ENCODE measurements around the gene SYT12.

SYT12 gene

DNA sequence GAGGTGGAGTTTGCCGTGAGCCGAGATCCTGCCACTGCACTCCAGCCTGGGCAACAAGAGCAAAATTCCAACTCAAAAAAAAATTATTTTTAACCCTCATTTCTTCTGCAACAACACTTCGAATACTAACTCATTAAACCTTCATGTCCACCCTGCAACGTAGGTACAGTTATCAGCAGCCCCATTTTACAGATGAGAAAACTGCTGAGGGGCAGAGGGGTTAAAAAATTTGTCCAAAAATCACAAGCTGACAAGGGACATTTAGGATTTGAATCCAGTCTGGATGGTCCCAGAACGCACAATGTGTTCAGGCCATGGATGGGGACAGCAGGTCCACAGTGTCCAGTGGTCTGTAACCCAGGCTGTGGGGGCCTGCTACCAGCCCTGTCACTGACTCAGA lies 62.7 kb downstream of the SYT12 start:
- no peaks in the 10 kb centered on the region for H3K4me1 ChIP-seq
- H3K4me3 ChIP-seq (ENCODE audit: low read depth, low read length) = no peak overlapping the region
- TF ChIP-seq, protein P1, sequence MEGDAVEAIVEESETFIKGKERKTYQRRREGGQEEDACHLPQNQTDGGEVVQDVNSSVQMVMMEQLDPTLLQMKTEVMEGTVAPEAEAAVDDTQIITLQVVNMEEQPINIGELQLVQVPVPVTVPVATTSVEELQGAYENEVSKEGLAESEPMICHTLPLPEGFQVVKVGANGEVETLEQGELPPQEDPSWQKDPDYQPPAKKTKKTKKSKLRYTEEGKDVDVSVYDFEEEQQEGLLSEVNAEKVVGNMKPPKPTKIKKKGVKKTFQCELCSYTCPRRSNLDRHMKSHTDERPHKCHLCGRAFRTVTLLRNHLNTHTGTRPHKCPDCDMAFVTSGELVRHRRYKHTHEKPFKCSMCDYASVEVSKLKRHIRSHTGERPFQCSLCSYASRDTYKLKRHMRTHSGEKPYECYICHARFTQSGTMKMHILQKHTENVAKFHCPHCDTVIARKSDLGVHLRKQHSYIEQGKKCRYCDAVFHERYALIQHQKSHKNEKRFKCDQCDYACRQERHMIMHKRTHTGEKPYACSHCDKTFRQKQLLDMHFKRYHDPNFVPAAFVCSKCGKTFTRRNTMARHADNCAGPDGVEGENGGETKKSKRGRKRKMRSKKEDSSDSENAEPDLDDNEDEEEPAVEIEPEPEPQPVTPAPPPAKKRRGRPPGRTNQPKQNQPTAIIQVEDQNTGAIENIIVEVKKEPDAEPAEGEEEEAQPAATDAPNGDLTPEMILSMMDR (IDR thresholded peaks at IDR 0.05; ENCODE audit: low read depth, low read length) = no peak
- H3K27me3 ChIP-seq = no peaks in the 10 kb centered on the region
- no peaks in the 10 kb centered on the region for H3K36me3 ChIP-seq
- no peak for DNase-seq
- H3K9me3 ChIP-seq = no peaks in the 10 kb centered on the region

DNA sequence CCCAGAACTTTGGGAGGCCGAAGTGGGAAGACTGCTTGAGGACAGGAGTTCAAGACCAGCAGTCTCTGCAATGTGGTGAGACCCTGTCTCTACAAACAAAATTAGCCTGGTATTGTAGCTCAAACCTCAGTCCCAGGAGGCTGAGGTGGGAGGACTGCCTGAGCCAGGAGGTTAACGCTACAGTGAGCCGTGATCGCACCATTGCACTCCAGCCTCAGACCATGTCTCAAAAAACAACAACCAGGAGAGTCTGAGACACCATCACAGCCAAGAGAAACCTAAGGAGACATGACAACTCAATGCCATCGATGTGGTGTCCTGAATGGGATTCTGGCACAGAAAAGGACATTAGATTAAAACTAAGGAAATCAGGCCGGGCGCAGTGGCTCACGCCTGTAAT lies 67.8 kb downstream of the SYT12 start:
- Histone ChIP-seq H3K4me1 (no peaks in the 10 kb centered on the region), H3K27me3 (no peaks in the 10 kb centered on the region), H3K9me3 (no peaks in the 10 kb centered on the region), H3K36me3 (no peaks in the 10 kb centered on the region), H3K4me3 (ENCODE audit: low read depth, low read length) (no peak overlapping the region)
- TF ChIP-seq, protein P1 (IDR thresholded peaks at IDR 0.05; ENCODE audit: low read depth, low read length) = no peak
- no peak for DNase-seq

DNA sequence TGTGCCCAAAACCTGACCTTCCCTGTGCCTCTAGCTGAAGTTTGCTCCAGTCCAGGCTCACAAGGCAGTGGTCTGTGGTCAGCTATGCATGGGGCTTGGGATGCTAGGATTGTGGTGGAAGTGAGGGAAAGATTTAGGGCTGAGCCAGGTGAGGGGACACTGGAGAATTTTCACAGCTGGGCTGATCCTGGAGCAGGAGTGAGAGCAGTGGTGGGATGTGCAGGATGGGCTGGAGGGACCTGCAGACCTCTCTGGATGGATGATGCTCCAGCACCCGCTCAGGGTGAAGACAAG lies 72.2 kb downstream of the SYT12 start:
- H3K4me1 ChIP-seq = no peaks in the 10 kb centered on the region
- no peak for DNase-seq
- TF ChIP-seq, protein P1 (IDR thresholded peaks at IDR 0.05; ENCODE audit: low read depth, low read length) = no peak
- no peak overlapping the region for H3K4me3 ChIP-seq (ENCODE audit: low read depth, low read length)
- H3K36me3 ChIP-seq = no peaks in the 10 kb centered on the region
- H3K27me3 ChIP-seq = no peaks in the 10 kb centered on the region
- H3K9me3 ChIP-seq = no peaks in the 10 kb centered on the region

DNA sequence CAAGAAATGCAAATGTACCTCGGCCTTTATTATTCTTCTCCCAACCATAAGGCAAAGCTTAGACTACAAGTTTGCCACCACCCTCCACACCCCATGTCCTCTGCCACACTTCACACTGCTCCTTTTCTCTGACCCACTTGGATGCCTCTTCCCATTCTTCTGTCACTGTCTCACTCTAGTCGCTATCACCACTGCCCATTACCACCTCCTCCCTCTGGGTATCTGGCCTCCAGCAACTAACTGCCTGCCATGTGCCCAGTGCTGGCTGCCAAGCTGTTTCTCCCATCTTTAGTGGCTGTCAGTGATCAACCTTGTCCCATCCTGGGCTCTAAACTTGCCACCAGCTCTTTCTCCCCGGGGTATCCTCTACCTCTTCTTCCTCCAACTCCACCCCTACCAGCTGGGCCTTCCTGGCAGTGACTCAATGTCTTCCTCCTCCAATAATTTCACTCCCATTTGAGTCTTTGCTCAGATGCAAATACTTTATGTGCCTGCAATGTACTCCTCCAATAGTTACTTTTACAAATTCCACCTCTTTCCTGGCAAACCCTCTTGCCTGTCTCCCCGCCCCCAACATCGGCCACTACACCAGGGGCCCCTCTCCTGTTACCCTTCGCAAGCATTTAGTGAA lies 76.0 kb downstream of the SYT12 start:
- Histone ChIP-seq H3K27me3 (no peaks in the 10 kb centered on the region), H3K4me1 (no peaks in the 10 kb centered on the region), H3K4me3 (ENCODE audit: low read depth, low read length) (no peak overlapping the region), H3K9me3 (no peaks in the 10 kb centered on the region), H3K36me3 (no peaks in the 10 kb centered on the region)
- TF ChIP-seq, protein P1 (IDR thresholded peaks at IDR 0.05; ENCODE audit: low read depth, low read length) = no peak
- DNase-seq = no peak

DNA sequence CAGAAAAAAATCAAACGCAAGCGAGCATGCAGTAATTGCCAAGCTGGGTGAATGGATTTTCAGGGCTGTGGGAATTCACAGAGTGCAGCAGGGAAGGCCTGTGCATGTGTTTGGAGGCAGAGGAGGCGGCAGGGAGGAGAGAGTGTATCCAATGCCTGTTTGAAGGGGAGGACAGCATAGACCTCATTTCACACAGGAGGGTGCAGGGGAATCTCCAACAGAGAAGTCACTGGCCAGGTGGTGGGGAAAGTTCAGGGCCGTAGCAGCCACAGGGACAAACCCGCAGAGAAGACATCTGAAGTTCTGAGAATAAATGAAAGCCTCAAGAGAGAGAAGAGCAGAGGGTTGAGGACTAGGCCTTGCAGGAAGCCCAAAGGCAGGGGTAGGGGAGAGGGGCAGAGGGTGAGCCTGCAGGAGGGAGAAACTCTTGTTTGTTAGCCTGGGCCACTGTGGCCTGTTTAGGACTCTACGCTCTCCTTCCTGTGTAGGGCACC lies 76.9 kb downstream of the SYT12 start:
- TF ChIP-seq, protein P1 (IDR thresholded peaks at IDR 0.05; ENCODE audit: low read depth, low read length) = no peak
- Histone ChIP-seq H3K36me3 (no peaks in the 10 kb centered on the region), H3K9me3 (no peaks in the 10 kb centered on the region), H3K4me3 (ENCODE audit: low read depth, low read length) (no peak overlapping the region), H3K27me3 (no peaks in the 10 kb centered on the region), H3K4me1 (no peaks in the 10 kb centered on the region)
- no peak for DNase-seq
